Measurements from ENCODE around the gene ENTPD6. TPM values are rescaled to one million over a fixed set of nuclear protein-coding genes. Genes with fewer than 3 reads are reported as not detected.
"Not testable (repeated sequence)": the region's sequence is repeated elsewhere in the genome, so short reads cannot be mapped to it uniquely, and the experiment has no call there.

The ENTPD6 gene
- total RNA-seq, 1 experiment from 2014 or later: 211 TPM

GRCh38 chr20:25254986-25255680 lies 59.6 kb downstream of the ENTPD6 start:
- DNase-seq (ENCODE audit: low spot score): peak; percentile 84

- DNase-seq (ENCODE audit: low spot score): no peak
Observed at GRCh38 chr20:25256226-25256859, 60.8 kb downstream of the ENTPD6 start.

GRCh38 chr20:25257130-25257529 lies 61.6 kb downstream of the ENTPD6 start:
- no peak for DNase-seq (ENCODE audit: low spot score)

- DNase-seq (ENCODE audit: low spot score): no peak
Observed at GRCh38 chr20:25257756-25258475, 62.4 kb downstream of the ENTPD6 start.

- DNase-seq (ENCODE audit: low spot score): no peak
Observed at GRCh38 chr20:25258476-25258805, 62.9 kb downstream of the ENTPD6 start.

GRCh38 chr20:25258828-25259227 lies 63.3 kb downstream of the ENTPD6 start:
- DNase-seq (ENCODE audit: low spot score): no peak

- DNase-seq (ENCODE audit: low spot score): no peak
Observed at GRCh38 chr20:25259358-25259757, 63.8 kb downstream of the ENTPD6 start.

- no peak for DNase-seq (ENCODE audit: low spot score)
Observed at GRCh38 chr20:25259788-25260254, 64.3 kb downstream of the ENTPD6 start.

GRCh38 chr20:25260770-25261437 lies 65.4 kb downstream of the ENTPD6 start:
- not testable (repeated sequence) for DNase-seq (ENCODE audit: low spot score)

GRCh38 chr20:25269057-25269832 lies 73.7 kb downstream of the ENTPD6 start:
- no peak for DNase-seq (ENCODE audit: low spot score)

- no peak for DNase-seq (ENCODE audit: low spot score)
Observed at GRCh38 chr20:25269833-25270170, 74.3 kb downstream of the ENTPD6 start.

GRCh38 chr20:25270829-25271251 lies 75.3 kb downstream of the ENTPD6 start:
- DNase-seq (ENCODE audit: low spot score): no peak

- DNase-seq (ENCODE audit: low spot score): no peak
Observed at GRCh38 chr20:25271486-25272222, 76.1 kb downstream of the ENTPD6 start.

GRCh38 chr20:25272223-25273000 lies 76.9 kb downstream of the ENTPD6 start:
- DNase-seq (ENCODE audit: low spot score): no peak

- DNase-seq (ENCODE audit: low spot score): no peak
Observed at GRCh38 chr20:25273046-25273445, 77.5 kb downstream of the ENTPD6 start.

- DNase-seq (ENCODE audit: low spot score): no peak
Observed at GRCh38 chr20:25273541-25274358, 78.2 kb downstream of the ENTPD6 start.

GRCh38 chr20:25274481-25274880 lies 79.0 kb downstream of the ENTPD6 start:
- no peak for DNase-seq (ENCODE audit: low spot score)

GRCh38 chr20:25274891-25275812 lies 79.6 kb downstream of the ENTPD6 start:
- DNase-seq (ENCODE audit: low spot score): no peak

Data from HT-29 (cell line).